ENCODE data around the gene MARCHF3. TPM values are rescaled to one million over a fixed set of nuclear protein-coding genes. Genes with fewer than 3 reads are reported as not detected.

Gene MARCHF3
- polyA plus RNA-seq, 1 donor from 2014 or later, result 3.9 TPM

DNA sequence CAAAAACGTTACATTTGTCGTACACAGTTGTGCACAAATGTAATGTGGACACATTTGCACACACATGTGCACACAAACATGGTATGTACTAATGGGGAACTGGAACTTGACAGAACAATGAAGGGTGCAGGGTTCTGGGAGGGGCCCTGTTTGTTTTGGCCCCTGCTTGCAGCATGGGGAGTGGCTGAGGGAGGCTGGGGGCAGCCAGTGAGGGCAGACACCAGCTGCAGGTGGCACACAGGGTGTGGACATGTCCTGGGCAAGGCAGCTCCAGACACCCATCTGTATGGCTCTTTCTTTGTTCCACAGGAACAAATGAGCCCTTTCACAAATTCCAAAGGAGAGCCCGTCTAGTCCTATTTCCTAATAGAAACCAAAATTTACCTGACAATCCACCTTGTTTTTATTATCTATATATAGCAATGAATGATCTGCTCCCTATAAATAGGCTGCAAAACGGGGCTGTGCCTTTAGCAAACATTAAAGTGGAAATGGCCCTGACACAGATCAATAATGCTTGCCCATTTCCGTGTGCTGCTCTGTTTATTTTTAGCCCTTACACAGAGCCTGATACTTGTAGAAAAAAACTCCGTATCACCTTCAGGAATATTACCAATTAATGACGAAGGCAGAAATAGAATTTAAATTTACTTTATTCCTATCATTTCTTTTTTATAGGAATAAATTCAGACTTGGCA is 26.4 kb downstream of the MARCHF3 start:
- no peaks in the 10 kb centered on the region for H3K27me3 ChIP-seq (ENCODE audit: insufficient read depth, low read depth, low read length)
- H3K9ac ChIP-seq (ENCODE audit: low read length), result no peak overlapping the region
- H2AFZ ChIP-seq (ENCODE audit: low read depth, low read length), result no peak overlapping the region
- H3K79me2 ChIP-seq (replicated peaks; ENCODE audit: insufficient read depth, low read length), result no peaks in the 10 kb centered on the region
- H3K27ac ChIP-seq (ENCODE audit: low read length), result no peak overlapping the region
- no peak for TF ChIP-seq EP300 (conservative IDR thresholded peaks at IDR 0.05; ENCODE audit: poor library complexity, severe bottlenecking)
- no peak for TF ChIP-seq TAF1 (IDR thresholded peaks at IDR 0.05; ENCODE audit: low read depth)
- no peak for TF ChIP-seq POLR2AphosphoS5 (IDR thresholded peaks at IDR 0.05)
- TF ChIP-seq MXI1 (conservative IDR thresholded peaks at IDR 0.05; ENCODE audit: poor library complexity, severe bottlenecking), result no peak
- TF ChIP-seq, protein P1, sequence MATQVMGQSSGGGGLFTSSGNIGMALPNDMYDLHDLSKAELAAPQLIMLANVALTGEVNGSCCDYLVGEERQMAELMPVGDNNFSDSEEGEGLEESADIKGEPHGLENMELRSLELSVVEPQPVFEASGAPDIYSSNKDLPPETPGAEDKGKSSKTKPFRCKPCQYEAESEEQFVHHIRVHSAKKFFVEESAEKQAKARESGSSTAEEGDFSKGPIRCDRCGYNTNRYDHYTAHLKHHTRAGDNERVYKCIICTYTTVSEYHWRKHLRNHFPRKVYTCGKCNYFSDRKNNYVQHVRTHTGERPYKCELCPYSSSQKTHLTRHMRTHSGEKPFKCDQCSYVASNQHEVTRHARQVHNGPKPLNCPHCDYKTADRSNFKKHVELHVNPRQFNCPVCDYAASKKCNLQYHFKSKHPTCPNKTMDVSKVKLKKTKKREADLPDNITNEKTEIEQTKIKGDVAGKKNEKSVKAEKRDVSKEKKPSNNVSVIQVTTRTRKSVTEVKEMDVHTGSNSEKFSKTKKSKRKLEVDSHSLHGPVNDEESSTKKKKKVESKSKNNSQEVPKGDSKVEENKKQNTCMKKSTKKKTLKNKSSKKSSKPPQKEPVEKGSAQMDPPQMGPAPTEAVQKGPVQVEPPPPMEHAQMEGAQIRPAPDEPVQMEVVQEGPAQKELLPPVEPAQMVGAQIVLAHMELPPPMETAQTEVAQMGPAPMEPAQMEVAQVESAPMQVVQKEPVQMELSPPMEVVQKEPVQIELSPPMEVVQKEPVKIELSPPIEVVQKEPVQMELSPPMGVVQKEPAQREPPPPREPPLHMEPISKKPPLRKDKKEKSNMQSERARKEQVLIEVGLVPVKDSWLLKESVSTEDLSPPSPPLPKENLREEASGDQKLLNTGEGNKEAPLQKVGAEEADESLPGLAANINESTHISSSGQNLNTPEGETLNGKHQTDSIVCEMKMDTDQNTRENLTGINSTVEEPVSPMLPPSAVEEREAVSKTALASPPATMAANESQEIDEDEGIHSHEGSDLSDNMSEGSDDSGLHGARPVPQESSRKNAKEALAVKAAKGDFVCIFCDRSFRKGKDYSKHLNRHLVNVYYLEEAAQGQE (IDR thresholded peaks at IDR 0.05; ENCODE audit: borderline replicate concordance), result no peak
- TF ChIP-seq, protein P2, sequence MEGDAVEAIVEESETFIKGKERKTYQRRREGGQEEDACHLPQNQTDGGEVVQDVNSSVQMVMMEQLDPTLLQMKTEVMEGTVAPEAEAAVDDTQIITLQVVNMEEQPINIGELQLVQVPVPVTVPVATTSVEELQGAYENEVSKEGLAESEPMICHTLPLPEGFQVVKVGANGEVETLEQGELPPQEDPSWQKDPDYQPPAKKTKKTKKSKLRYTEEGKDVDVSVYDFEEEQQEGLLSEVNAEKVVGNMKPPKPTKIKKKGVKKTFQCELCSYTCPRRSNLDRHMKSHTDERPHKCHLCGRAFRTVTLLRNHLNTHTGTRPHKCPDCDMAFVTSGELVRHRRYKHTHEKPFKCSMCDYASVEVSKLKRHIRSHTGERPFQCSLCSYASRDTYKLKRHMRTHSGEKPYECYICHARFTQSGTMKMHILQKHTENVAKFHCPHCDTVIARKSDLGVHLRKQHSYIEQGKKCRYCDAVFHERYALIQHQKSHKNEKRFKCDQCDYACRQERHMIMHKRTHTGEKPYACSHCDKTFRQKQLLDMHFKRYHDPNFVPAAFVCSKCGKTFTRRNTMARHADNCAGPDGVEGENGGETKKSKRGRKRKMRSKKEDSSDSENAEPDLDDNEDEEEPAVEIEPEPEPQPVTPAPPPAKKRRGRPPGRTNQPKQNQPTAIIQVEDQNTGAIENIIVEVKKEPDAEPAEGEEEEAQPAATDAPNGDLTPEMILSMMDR (IDR thresholded peaks at IDR 0.05; ENCODE audit: poor library complexity, severe bottlenecking), result no peak
- TF ChIP-seq EZH2 (IDR thresholded peaks at IDR 0.05; ENCODE audit: borderline replicate concordance, insufficient read depth, low read length, poor library complexity, severe bottlenecking), result no peak
- TF ChIP-seq SMC3 (conservative IDR thresholded peaks at IDR 0.05; ENCODE audit: poor library complexity), result no peak
- TF ChIP-seq RAD21 (conservative IDR thresholded peaks at IDR 0.05), result no peak
- no peak overlapping the region for H3K4me3 ChIP-seq (ENCODE audit: low read length)
- no peaks in the 10 kb centered on the region for H3F3A ChIP-seq (ENCODE audit: insufficient read depth, low read length, poor library complexity, severe bottlenecking)
- no peaks in the 10 kb centered on the region for H3K9me2 ChIP-seq (ENCODE audit: insufficient read depth, low read length)
- no peaks in the 10 kb centered on the region for H3K9me3 ChIP-seq (ENCODE audit: low read length)
- no peaks in the 10 kb centered on the region for H4K20me1 ChIP-seq (ENCODE audit: insufficient read depth)
- H3K36me3 ChIP-seq (ENCODE audit: insufficient read depth, low read length), result no peaks in the 10 kb centered on the region
- no peak overlapping the region for H3K4me2 ChIP-seq (ENCODE audit: low read length)

DNA sequence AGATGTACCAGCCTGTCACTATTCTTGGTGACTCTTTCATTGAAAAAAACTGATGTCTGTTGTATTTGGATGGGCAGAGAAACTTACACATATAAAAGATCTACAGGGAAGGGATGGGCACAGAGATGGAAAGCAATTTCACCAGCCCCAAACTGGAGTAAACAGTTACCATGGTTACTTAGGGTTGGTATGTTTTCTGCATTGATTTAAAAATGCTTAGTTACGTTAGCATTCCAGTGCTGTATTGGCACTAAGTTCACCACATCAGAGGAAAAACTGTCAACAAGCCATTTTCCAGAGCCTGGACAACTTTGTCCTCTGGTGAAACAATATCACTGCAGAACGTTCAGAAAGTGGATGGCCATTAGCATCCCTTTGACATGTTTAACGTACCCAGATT is 28.0 kb downstream of the MARCHF3 start:
- H3K4me3 ChIP-seq (ENCODE audit: low read length), result no peak overlapping the region
- no peaks in the 10 kb centered on the region for H3F3A ChIP-seq (ENCODE audit: insufficient read depth, low read length, poor library complexity, severe bottlenecking)
- no peaks in the 10 kb centered on the region for H3K79me2 ChIP-seq (replicated peaks; ENCODE audit: insufficient read depth, low read length)
- no peak for TF ChIP-seq EP300 (conservative IDR thresholded peaks at IDR 0.05; ENCODE audit: poor library complexity, severe bottlenecking)
- no peak for TF ChIP-seq POLR2AphosphoS5 (IDR thresholded peaks at IDR 0.05)
- no peak for TF ChIP-seq SMC3 (conservative IDR thresholded peaks at IDR 0.05; ENCODE audit: poor library complexity)
- TF ChIP-seq TAF1 (IDR thresholded peaks at IDR 0.05; ENCODE audit: low read depth), result no peak
- TF ChIP-seq, protein P2 (IDR thresholded peaks at IDR 0.05; ENCODE audit: poor library complexity, severe bottlenecking), result no peak
- TF ChIP-seq EZH2 (IDR thresholded peaks at IDR 0.05; ENCODE audit: borderline replicate concordance, insufficient read depth, low read length, poor library complexity, severe bottlenecking), result no peak
- TF ChIP-seq, protein P1 (IDR thresholded peaks at IDR 0.05; ENCODE audit: borderline replicate concordance), result no peak
- H3K9me2 ChIP-seq (ENCODE audit: insufficient read depth, low read length), result no peaks in the 10 kb centered on the region
- H3K9ac ChIP-seq (ENCODE audit: low read length), result no peak overlapping the region
- no peak overlapping the region for H2AFZ ChIP-seq (ENCODE audit: low read depth, low read length)
- H3K36me3 ChIP-seq (ENCODE audit: insufficient read depth, low read length), result no peaks in the 10 kb centered on the region
- no peak overlapping the region for H3K27ac ChIP-seq (ENCODE audit: low read length)
- H3K4me2 ChIP-seq (ENCODE audit: low read length), result no peak overlapping the region
- H3K9me3 ChIP-seq (ENCODE audit: low read length), result no peaks in the 10 kb centered on the region
- no peaks in the 10 kb centered on the region for H3K27me3 ChIP-seq (ENCODE audit: insufficient read depth, low read depth, low read length)
- no peaks in the 10 kb centered on the region for H4K20me1 ChIP-seq (ENCODE audit: insufficient read depth)

All from neural cell (in vitro differentiated cells).